K562 (cell line): Measurements from ENCODE around the gene TSHR.

ENCODE experiments used
- DNMT1 ChIP-seq: fragments of 450-650 bp; IDR thresholded peaks from 2 replicates; pipeline ENCODE4 v1.6.1; 2016; ENCODE audit warnings: antibody characterized with exemption, mild to moderate bottlenecking
- EP300 ChIP-seq: IDR thresholded peaks from 2 replicates; pipeline ENCODE4 v1.6.1; 2012; ENCODE audit warnings: low read length, improper control_type of control experiment
- RBM39 ChIP-seq: fragments of 200-400 bp; formaldehyde crosslinking; optimal IDR thresholded peaks from 2 replicates; pipeline ENCODE3; 2018; ENCODE audit warnings: low read depth, low read length
- TAF1 ChIP-seq: IDR thresholded peaks from 2 replicates; pipeline ENCODE4 v1.6.1; 2011; ENCODE audit warnings: mild to moderate bottlenecking, low read length, moderate library complexity; ENCODE audit not compliant: insufficient read depth, control insufficient read depth, severe bottlenecking; ENCODE audit errors: extremely low read depth
- TF ChIP-seq, protein P1 (sequence below), 3 experiments: IDR thresholded peaks in 2 of 3; conservative IDR thresholded peaks in 1 of 3; 2 replicates each; pipeline ENCODE4 v1.5.1; 2011 to 2012; ENCODE audit warnings: low read length in 3 of 3, mild to moderate bottlenecking in 3 of 3, control low read depth in 2 of 3, improper control_type of control experiment in 1 of 3, inconsistent platforms in 1 of 3, low read depth in 1 of 3, mixed read lengths in 1 of 3, moderate library complexity in 1 of 3; ENCODE audit not compliant: insufficient read depth in 2 of 3

DNA sequence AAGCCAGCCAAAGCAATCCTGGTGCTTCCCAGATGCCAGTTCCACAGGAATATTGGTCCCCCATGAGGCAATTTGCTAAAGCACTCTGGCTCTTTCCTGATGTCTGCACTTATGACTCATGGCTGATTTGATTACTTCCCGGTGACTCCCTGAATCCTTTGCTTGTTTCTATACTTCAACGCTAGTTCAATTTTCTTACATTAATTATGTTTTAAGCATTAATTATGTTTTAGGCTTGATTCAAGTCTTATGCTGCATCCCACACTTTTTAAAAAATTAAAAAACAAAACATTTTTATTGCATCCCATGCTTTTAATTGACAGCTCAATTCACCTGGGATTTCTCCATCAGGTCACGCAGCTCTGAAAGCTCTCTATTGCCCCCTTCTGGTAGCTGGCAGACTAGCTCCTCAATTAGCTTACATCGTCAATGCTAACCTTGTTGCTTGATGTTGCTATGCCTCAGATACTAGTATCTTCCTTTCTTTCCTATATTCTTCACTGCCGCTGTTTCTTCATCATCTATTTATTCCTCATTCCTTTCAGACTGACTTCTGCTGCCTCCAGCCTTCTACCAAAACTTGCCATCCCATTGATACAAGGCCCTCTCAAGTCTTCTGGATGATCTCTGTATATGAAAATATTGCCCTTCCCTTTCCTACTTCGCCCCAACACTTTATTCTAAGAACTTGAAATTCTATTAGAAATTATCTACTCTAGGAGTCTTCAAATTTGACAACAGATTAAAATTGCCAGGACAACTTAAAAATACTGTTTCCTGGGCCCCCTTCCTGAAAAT lies 32.0 kb downstream of the TSHR start:
- TF ChIP-seq EP300: no peak
- no peak for TF ChIP-seq RBM39
- no peak for TF ChIP-seq TAF1
- TF ChIP-seq, protein P1, sequence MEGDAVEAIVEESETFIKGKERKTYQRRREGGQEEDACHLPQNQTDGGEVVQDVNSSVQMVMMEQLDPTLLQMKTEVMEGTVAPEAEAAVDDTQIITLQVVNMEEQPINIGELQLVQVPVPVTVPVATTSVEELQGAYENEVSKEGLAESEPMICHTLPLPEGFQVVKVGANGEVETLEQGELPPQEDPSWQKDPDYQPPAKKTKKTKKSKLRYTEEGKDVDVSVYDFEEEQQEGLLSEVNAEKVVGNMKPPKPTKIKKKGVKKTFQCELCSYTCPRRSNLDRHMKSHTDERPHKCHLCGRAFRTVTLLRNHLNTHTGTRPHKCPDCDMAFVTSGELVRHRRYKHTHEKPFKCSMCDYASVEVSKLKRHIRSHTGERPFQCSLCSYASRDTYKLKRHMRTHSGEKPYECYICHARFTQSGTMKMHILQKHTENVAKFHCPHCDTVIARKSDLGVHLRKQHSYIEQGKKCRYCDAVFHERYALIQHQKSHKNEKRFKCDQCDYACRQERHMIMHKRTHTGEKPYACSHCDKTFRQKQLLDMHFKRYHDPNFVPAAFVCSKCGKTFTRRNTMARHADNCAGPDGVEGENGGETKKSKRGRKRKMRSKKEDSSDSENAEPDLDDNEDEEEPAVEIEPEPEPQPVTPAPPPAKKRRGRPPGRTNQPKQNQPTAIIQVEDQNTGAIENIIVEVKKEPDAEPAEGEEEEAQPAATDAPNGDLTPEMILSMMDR (IDR thresholded peaks at IDR 0.05 in 2 of 3, conservative IDR thresholded peaks at IDR 0.05 in 1 of 3; ENCODE audit: insufficient read depth in 2 of 3, low read depth in 1 of 3, low read length in 3 of 3): peak; percentile 51 to 76 (median 72); a peak in 5 of 6 replicates
- TF ChIP-seq DNMT1: no peak
